Posterior vena cava (tissue), 2 donors: ENCODE data around the gene NAV2. TPM values are rescaled to one million over a fixed set of nuclear protein-coding genes. Genes with fewer than 3 reads are reported as not detected.
"Not testable (repeated sequence)": the region's sequence is repeated elsewhere in the genome, so short reads cannot be mapped to it uniquely, and the experiment has no call there.

Source experiments
- DNase-seq: peaks from one replicate; pipeline ENCODE4 v3.0.0-alpha.2; 2020; ENCODE audit warnings: low spot score
- intact Hi-C, 2 donors: fragments of 100-400 bp; cut with DNase I; formaldehyde crosslinking; loops; one replicate each; pipeline versions ENCODE4 v1.14.1 to v1.14.2; 2022 to 2023
- total RNA-seq, 2 donors: library from RNA; stranded (reverse); fragmentation: NEBNext Ultra II Directional; extraction: Animal tissue kit (Norgen Biotek cat#: 25700); gene quantifications; one replicate each; pipeline ENCODE4 v1.2.1, GENCODE V29; 2021
- donor health status: DM: yes; HTN: yes; CAD: no.
- donor health status: DM: yes; HTN: yes; CAD: no.

Gene NAV2
- total RNA-seq, 2 donors from 2014 or later, result 69.2 to 108 TPM

- intact Hi-C loops, result loop anchor here in 1 of 2 donors (10.0 kb wide), 1 partner anchor 157 kb away; no protein-coding TSS in a partner anchor
Observed at GRCh38 chr11:20111871-20112270, 399.2 kb downstream of the NAV2 start.

GRCh38 chr11:20112291-20113148 lies 399.9 kb downstream of the NAV2 start:
- intact Hi-C loops, result loop anchor here in 1 of 2 donors (10.0 kb wide), 1 partner anchor 158 kb away; no protein-coding TSS in a partner anchor
- peak; percentile 92 for DNase-seq

More at GRCh38 chr11:20111871-20112270, 399.2 kb downstream of the NAV2 start:
- no peak for DNase-seq

GRCh38 chr11:20113149-20113438 lies 400.5 kb downstream of the NAV2 start:
- no peak for DNase-seq
- intact Hi-C loops, result loop anchor here in 1 of 2 donors (10.0 kb wide), 1 partner anchor 158 kb away; no protein-coding TSS in a partner anchor

GRCh38 chr11:20114588-20114987 lies 402.0 kb downstream of the NAV2 start:
- intact Hi-C loops, result loop anchor here in 1 of 2 donors (10.0 kb wide), 1 partner anchor 160 kb away; no protein-coding TSS in a partner anchor
- DNase-seq, result no peak

- intact Hi-C loops, result loop anchor here in 1 of 2 donors (10.0 kb wide), 1 partner anchor 162 kb away; no protein-coding TSS in a partner anchor
- DNase-seq, result no peak
Observed at GRCh38 chr11:20116825-20117224, 404.2 kb downstream of the NAV2 start.

- intact Hi-C loops, result loop anchor here in 1 of 2 donors (10.0 kb wide), 1 partner anchor 162 kb away; no protein-coding TSS in a partner anchor
- no peak for DNase-seq
Observed at GRCh38 chr11:20117291-20117690, 404.7 kb downstream of the NAV2 start.

GRCh38 chr11:20118209-20118608 lies 405.6 kb downstream of the NAV2 start:
- intact Hi-C loops, result loop anchor here in 1 of 2 donors (10.0 kb wide), 1 partner anchor 163 kb away; no protein-coding TSS in a partner anchor
- DNase-seq, result no peak

- DNase-seq, result no peak
- intact Hi-C loops, result loop anchor here in 1 of 2 donors (10.0 kb wide), 1 partner anchor 165 kb away; no protein-coding TSS in a partner anchor
Observed at GRCh38 chr11:20119315-20119714, 406.7 kb downstream of the NAV2 start.

- intact Hi-C loops, result loop anchor here in 1 of 2 donors (10.0 kb wide), 1 partner anchor 244 kb away; the partner anchor contains the start of gene HTATIP2
Observed at GRCh38 chr11:20120134-20120925, 407.7 kb downstream of the NAV2 start.

GRCh38 chr11:20122131-20122530 lies 409.5 kb downstream of the NAV2 start:
- no peak for DNase-seq
- intact Hi-C loops, result loop anchor here in 1 of 2 donors (10.0 kb wide), 1 partner anchor 243 kb away; the partner anchor contains the start of gene HTATIP2

More at GRCh38 chr11:20120134-20120925, 407.7 kb downstream of the NAV2 start:
- no peak for DNase-seq

GRCh38 chr11:20125927-20126326 lies 413.3 kb downstream of the NAV2 start:
- intact Hi-C loops, result loop anchor here in 1 of 2 donors (10.0 kb wide), 1 partner anchor 239 kb away; the partner anchor contains the start of gene HTATIP2
- no peak for DNase-seq

GRCh38 chr11:20126724-20127123 lies 414.1 kb downstream of the NAV2 start:
- intact Hi-C loops, result loop anchor here (1.0 to 10.0 kb wide), 2 partner anchors 175 to 238 kb away; partner anchors contain the start of gene HTATIP2 (in 1 of the 2)

GRCh38 chr11:20127671-20128527 lies 415.3 kb downstream of the NAV2 start:
- peak; percentile 91 for DNase-seq
- intact Hi-C loops, result loop anchor here (1.0 to 10.0 kb wide), 2 partner anchors 177 to 237 kb away; partner anchors contain the start of gene HTATIP2 (in 1 of the 2)

More at GRCh38 chr11:20126724-20127123, 414.1 kb downstream of the NAV2 start:
- no peak for DNase-seq

GRCh38 chr11:20128528-20128825 lies 415.8 kb downstream of the NAV2 start:
- intact Hi-C loops, result loop anchor here in 1 of 2 donors (10.0 kb wide), 1 partner anchor 236 kb away; the partner anchor contains the start of gene HTATIP2
- DNase-seq, result not testable (repeated sequence)

- no peak for DNase-seq
- intact Hi-C loops, result loop anchor here in 1 of 2 donors (5.0 to 10.0 kb wide), 2 partner anchors 182 to 235 kb away; partner anchors contain the start of gene HTATIP2
Observed at GRCh38 chr11:20129665-20130064, 417.0 kb downstream of the NAV2 start.

- intact Hi-C loops, result loop anchor here in 1 of 2 donors (5.0 kb wide), 1 partner anchor 185 kb away; no protein-coding TSS in a partner anchor
- DNase-seq, result peak; percentile 86
Observed at GRCh38 chr11:20131788-20132666, 419.4 kb downstream of the NAV2 start.

GRCh38 chr11:20132667-20133039 lies 420.0 kb downstream of the NAV2 start:
- intact Hi-C loops, result loop anchor here in 1 of 2 donors (5.0 kb wide), 1 partner anchor 185 kb away; no protein-coding TSS in a partner anchor
- no peak for DNase-seq
